Measurements from ENCODE around the gene SLC26A11. TPM values are rescaled to one million over a fixed set of nuclear protein-coding genes. Genes with fewer than 3 reads are reported as not detected.
A peak's percentile ranks its signal among the peaks of the same experiment; 100 is the strongest.

SLC26A11 gene
- 11.0 TPM for polyA plus RNA-seq (ENCODE audit: insufficient read length)

DNA sequence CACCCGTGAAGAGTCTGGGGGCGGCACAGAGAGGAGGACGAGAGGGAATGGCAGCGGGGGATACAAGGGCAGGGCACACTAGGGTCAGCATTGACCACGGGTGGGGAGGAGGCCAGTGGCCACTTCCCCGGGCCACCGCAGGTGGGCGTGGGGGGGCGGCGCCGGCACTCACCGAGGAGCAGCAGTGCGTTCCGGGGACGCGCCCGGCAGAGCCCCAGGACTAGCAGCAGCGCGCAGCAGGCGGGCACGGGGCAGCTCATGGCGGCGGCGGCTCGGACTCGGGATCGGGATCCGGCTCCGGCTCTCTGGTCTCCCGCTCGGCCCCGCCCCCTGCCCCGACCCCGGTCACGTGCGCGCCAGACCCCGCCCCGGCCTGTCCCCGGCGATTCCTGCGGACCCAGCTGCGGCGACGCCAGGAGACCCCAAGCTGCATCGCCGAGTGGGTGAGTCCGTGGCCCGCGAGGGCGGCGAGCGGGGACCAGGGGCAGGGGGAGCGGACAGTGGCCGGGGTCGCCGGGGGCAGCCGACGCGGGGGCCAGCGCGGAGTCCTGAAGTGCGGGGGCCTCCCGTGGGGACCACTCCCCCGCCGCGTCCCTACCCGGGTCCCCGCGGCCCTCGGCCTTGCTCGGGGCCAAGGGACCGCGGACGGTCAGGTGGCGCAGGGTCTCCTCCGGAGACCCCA, at the start of gene SLC26A11, which contains the start of gene SGSH:
Gene SLC26A11 (plus strand): TSS at position 374 of the 682 bp plus-strand sequence. CDS start 1,134 bp downstream, outside the sequence.
Gene SGSH (minus strand): TSS at position 280 of the 682 bp plus-strand sequence. CDS start 20 bp downstream, at position 260.
- peak; percentile 63 for DNase-seq

DNA sequence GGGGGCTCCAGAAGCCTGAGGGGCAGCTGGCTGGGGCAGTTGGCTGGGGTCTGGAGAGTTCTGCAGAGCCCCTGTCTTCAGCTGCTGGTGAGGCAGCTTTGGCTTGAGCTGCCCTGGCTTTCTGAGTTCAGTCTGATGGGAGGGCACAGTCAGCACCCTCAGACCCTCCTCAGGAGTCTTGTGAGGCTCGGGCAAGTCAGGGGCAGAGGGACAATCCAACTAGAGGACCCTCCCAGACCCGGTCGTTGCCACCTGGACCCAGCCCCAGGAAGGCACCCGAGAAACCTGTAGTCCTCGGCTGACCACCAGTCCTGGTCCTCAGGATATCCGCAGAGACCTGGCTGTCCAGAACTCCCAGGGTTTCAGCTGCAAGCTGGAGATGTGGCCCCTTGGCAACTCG, 48.5 kb upstream of the SLC26A11 start:
- DNase-seq: no peak

DNA sequence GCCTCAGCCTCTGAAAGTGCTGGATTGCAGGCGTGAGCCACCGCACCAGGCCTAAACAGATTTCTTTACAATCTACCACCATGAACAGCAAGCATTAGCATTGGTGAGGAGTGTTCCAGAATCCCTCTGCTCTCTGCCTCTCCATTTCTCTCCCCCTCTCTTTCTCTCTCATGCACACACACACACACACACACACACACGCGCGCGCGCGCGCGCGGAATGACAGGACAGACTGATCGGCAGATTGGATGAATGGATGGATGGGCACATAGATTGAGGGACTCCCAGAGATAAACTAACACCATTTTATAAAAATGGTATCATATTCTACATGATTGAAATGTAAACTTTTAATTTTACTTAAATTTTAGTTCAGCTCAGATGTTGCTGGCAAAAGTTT, 47.1 kb upstream of the SLC26A11 start:
- DNase-seq: no peak

DNA sequence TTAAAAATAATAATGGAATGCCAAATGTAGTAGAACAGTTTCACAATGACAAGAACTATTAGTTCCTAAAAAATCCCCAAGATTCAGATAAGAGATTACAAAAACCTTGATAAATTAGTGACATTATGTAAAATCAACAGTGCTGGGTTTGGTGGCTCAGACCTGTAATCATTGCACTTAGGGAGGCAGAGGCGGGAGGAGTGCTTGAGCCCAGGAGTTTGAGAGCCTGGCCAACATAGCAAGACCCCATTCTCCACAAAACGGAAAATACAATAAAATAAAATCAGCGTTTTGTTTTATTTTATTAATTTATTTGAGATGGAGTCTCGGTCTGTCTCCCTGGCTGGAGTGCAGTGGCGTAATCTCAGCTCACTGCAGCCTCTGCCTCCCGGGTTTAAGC, 46.3 kb upstream of the SLC26A11 start:
- DNase-seq: no peak

DNA sequence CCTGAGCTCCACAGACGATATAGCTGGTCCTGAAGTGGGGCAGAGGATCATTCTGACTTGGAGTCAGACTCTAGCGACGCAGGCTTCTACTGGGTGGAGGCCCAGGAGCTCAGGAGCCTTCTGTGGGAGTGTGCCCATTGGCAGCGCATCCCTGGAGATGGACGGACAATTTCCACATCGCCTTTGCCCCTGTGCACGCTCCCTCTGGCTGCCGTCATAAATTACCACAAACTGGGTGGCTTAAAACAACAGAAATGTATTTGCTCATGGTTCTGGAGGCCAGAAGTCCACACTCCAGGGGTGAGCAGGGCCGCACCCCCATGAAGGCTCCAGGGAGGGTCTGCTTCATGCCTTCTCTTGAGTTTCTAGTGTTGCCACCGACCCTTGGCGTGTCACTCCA, 43.5 kb upstream of the SLC26A11 start:
- no peak for DNase-seq

DNA sequence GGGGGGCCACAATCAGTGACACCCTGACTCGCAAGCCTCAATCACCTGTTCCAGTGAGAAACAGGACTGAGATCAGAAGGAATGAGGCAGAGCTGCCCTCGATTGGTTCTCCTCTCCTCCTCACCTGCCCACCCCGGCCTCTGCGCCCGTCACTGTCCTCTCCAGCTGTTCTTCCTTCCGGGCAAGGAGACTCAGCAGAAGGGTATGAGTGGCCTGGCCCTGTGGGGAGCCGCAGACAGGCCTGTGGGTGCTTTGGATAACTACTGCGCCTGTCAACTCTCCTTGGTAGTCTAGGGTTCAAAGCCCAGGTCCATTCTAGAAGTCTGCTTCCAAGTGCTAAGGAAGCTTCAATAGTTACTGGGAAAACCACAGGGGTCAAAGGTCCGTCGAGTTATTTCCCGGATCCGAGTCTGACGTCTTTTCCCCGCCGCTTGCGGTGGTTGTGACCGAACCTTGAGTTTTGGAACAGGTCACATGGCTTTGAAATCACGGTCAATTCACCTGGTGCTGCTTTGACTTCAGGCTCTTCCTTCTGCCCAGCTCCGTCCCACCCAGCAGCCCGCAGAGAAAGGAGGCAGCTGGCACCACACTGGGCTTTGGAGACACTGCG, 42.1 kb upstream of the SLC26A11 start:
- DNase-seq: no peak

DNA sequence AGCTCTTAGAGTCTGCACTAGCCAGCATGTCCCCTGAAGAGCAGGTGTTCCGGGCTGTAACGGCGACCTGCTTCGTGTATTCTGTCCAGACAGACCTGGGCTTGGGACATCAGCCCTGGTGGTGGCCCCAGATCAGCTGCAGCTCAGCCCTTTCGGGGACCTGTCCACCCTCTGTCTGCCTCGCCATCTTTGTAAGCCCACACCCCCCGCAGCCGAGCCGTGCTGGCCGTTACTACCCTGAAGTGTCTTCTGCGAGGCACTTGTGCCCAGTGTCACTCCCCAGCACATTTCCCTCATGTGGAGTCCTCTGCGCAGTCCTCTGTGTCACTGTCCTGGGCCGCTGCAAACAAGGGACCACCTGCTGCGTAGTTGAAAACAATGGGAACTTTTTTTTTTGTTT, 40.0 kb upstream of the SLC26A11 start:
- no peak for DNase-seq

DNA sequence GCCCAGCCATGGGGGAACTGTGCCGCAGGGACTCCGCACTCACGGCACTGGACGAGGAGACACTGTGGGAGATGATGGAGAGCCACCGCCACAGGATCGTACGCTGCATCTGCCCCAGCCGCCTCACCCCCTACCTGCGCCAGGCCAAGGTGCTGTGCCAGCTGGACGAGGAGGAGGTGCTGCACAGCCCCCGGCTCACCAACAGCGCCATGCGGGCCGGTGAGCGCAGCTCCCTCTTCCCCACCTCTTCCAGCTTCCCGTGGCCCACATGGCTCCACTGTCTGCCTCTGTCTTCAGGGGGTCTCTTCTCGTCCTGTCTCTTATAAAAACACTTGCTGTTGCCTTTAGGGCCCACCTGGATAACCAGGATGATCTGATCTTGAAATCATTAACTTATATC, 38.8 kb upstream of the SLC26A11 start:
- no peak for DNase-seq

DNA sequence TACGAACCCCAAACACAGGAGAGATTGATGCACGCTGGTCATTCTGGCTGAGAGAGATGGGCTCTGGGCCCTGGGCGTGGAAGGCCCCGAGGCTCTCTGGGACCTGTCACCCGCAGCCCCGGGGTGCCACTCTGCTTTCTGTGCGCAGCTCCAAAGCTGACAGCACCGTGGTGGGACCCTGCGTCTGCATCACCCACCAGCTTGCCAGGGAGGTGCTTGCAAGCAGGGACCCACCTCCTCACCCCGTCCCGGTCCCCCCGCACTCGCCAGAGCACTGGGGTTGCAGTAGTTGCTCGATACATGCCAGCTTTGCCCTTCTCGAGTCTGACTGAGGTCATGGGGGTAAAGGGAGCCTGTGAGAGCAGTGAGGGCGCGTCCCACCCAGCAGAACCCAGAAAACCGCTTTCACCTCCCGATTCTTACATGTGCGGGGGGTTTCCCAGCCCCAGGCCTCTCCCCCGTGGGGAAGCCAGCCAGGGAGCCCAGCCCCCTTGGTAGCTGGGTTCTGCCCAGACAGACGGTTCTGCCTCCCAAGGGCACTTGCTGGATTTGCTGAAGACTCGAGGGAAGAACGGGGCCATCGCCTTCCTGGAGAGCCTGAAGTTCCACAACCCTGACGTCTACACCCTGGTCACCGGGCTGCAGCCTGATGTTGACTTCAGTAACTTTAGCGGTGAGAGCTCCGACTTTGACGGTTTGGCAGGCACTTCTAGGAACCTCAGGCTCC, 37.9 kb upstream of the SLC26A11 start:
- DNase-seq: no peak

DNA sequence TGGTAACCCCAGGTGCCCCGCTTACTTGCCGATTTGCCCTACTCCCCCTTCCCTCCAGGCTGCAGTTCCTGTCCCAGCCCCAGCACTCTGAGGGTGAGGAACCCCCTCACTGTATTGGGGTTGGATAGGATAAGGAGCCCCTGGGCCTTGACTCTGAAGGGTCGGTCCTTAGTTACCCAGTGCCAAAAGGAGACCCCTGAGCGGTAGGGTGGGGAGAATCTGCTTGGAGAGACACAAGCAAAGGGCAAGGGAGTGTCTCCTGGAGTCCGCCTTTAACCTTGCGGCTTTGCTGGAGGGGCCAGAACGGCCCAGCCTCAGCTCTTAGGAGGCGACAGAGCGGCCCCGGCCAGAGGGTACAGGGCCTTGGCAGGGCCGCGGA, 37.4 kb upstream of the SLC26A11 start:
- DNase-seq: no peak

DNA sequence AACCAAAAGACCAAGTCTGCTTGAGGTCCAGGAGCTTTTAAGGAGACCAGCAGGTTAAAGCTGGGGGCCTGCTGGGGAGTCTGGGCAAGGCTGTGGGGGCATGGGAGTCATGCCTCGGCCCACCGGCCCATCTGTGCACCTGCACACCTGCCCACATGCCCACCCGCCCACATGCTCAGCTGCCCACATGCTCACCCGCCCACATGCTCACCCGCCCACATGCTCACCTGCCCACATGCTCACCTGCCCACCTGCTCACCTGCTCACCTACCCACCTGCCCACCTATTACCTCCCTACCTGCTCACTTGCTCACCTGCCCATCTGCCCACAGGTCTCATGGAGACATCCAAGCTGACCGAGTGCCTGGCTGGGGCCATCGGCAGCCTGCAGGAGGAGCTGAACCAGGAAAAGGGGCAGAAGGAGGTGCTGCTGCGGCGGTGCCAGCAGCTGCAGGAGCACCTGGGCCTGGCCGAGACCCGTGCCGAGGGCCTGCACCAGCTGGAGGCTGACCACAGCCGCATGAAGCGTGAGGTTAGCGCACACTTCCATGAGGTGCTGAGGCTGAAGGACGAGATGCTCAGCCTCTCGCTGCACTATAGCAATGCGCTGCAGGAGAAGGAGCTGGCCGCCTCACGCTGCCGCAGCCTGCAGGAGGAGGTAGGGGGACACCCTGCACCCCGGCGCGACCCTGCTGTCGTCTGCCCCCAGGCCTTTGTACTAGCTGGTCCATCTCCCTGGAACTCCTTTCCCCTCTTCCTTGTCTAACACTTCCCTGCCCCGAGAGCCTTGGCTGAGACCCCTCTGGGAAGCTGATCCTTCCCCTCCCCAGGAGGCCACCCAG, 36.4 kb upstream of the SLC26A11 start:
- DNase-seq: no peak

DNA sequence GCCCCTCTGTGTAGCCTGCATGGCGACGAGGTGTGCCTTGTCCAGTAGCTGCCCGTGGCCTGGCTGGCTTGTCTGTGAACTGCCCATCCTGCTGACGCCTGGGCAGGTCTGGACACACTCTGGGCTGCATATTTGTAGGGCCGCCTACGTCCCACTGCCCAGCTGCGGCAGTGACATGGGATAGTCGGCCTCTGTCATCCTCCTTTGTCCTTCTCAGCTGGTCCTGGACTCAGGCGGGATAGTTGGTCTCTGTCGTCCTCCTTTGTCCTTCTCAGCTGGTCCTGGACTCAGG, 35.9 kb upstream of the SLC26A11 start:
- DNase-seq: no peak

DNA sequence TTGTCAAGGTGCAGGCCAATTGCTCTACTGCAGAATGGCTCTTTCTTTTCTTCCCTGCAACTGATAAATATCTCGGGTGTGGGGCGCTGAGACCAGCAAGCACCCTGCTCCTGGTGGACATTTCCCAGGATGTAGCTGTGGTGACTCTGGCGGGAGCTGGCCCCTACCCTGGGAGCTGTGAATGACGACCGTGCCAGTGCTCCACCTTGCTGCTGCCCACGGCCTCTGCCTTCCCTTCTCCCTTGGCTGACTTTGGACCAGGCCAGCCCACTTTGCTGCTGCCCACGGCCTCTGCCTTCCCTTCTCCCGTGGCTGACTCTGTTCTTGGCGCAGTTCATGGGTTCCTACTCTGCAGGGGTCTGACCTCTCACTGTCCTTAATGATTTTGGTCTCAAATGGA, 34.3 kb upstream of the SLC26A11 start:
- DNase-seq: no peak

DNA sequence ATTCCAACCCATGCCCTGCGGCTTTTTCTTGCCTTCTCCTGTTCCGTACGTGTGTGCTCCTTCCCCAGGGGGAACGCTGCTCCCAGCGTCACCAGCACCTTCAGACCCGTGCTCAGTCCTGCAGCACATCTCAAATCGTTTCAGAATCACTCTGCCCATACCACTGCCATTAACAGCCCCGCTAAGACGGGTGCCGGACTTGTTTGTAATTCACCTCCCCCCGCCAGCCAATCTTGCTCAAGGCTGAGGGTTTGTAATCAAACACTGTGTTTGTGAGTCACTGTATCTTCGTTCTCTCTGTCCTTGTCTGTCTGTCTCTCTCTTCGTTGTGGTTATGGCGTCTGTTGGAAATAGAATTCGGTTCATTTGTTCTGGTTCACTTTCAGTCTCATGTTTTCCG, 33.1 kb upstream of the SLC26A11 start:
- no peak for DNase-seq

DNA sequence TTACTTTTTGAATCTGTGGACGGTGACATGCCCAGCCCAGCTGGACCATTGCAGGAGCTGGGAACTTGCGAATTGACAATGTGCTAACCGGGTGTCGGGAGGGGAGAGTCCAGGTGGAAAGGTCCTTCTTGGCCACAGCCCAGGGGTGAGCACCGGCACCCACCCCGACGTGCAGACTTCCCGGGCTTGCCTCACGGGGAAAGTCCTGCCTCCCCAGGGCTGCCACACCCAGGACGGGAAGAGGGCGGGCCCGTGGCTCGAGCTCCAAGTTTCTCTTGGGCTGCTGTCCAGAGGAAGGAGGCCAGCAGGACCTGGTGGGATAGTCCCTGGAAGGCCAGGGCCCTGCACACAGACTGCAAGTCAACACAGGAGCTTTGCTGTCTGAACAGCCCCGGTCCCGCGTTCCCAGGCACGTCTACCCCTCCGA, 32.7 kb upstream of the SLC26A11 start:
- DNase-seq: peak; percentile 54

DNA sequence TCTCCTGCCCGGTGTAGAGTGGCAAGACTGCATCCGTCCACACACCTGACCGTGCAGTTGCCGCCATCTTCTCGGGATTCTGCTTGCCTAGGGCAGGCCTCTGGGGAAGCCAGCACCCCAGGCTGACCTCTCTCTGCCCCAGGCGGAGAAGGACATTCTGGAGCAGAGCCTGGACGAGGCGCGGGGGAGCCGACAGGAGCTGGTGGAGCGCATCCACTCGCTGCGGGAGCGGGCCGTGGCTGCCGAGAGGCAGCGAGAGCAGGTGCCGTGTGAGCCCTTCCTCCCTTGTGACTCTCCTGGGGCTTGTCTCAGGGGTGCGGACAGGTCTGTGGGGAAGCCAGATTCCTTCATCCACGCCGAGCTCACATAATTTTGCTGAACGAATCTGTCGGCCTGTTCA, 30.6 kb upstream of the SLC26A11 start:
- no peak for DNase-seq

DNA sequence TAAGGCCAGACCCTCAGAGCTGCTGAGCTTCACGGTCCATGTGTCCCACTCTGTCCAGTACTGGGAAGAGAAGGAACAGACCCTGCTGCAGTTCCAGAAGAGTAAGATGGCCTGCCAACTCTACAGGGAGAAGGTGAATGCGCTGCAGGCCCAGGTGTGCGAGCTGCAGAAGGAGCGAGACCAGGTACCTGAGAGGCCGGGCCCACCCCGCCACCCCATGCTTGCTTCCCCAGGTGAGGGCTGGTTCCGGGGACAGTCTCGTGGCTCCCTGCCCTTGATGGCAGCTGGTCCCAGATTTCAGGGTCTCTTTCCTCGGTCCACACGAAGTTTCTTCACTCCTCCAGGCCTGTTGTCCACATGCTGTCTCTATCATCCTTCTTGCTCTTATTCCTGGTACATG, 29.5 kb upstream of the SLC26A11 start:
- no peak for DNase-seq

DNA sequence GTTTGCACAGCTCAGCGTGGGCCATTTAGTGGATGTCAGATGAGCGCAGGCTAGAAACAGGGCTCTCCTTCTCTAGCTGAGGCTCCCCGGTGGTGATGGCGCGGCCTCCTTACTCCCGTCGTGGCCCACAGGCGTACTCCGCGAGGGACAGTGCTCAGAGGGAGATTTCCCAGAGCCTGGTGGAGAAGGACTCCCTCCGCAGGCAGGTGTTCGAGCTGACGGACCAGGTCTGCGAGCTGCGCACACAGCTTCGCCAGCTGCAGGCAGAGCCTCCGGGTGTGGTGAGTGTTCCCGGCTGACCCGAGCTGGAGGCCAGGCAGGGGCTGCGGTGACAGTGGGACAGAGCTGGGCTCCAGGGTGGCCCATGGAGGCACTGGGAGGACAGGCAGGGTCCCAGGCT, 29.0 kb upstream of the SLC26A11 start:
- DNase-seq: no peak

DNA sequence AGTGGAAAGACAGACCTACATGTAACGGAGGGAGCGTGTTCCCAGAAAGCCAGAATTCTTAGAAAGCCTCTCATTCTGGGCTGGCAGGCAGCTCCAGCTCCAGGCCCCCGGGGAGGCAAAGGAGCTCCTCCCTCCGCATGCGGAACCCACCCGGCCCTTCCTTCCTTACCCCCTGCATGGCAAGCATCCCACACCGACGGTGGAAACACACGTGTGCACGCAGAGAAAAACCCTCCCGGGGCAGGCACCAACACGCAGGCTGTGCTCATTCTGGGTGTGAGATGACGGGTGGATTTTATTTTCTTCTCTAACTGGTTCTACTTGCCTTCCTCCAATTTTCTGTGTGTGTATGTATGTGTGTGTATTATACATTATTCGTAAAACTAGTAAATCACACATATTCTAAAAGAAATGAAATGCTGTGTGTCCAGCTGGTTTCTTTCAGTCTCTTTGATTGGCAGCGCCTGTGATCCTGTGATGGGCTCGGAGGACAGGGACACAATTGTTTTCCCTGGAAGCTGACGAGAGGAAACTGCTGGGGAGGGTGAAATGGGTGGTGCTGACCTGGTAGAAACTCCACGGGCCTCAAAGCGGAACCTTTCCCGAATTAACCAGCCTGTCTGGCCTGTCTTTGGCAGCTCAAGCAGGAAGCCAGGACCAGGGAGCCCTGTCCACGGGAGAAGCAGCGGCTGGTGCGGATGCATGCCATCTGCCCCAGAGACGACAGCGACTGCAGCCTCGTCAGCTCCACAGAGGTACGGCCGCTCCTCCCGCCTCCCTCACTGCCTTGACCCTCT, 28.2 kb upstream of the SLC26A11 start:
- DNase-seq: no peak

DNA sequence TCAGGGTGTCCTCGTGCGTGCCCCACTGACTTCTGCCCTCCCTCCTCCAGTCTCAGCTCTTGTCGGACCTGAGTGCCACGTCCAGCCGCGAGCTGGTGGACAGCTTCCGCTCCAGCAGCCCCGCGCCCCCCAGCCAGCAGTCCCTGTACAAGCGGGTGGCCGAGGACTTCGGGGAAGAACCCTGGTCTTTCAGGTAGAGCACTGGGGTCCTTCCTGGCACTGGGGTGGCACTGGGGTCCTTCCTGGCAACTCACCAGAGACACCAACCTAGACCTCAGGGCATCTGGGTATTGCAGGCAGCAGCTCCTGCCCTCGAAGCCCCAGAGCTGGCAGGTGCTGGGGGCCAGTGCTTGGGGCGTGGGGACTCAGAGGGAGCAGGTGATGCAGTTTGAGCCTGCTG, 25.1 kb upstream of the SLC26A11 start:
- DNase-seq: no peak

DNA sequence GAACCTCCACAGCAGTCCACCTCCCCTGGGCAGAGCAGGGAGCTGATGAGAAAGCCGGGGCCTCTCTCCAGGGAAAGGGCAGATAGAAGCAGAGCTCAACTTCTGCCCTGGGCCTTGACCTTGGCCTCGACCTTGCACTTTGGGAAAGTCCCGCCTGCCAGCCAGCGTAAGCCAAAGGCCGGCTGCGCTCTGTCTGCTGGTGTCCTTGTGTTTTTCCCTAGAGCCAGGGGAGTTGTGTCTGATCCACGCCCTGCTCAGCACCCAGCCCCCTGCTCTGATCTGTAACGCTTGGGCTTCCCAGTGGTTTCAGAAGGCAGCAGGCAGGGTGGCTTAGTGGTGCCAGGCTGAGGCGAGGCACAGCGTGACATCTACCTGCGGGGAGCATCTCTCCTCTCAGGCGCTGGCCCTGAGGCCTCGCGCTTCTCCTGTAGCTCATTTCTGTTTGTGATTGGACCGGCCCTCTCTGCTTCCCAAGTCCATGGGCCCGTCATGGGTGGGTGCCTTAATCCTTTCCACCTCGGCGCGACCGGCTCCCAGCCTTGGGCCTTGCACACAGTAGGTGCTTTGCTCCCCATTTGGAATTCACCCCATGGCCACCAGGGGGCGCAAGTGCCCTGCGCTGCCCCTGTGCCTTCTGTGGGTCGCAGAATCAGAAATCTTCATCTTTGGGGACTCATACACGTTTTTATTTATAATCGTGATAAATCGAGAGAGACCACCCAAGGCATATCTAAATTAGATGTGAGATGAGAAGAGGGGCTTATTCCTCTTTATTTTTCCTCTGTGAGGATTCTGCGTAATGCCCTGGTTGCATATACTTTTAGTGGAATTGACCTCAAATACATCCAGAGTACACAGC, 24.3 kb upstream of the SLC26A11 start:
- no peak for DNase-seq

All from hindlimb muscle (tissue), 1 donor.